GM21786 (cell line): ENCODE measurements around the gene MRPS2.

Source experiments
- ATAC-seq: cut with Tn5 transposase; IDR thresholded peaks from one replicate; pipeline ENCODE4 v1.9.1; 2021; ENCODE audit not compliant: unreplicated experiment

MRPS2 gene

DNA sequence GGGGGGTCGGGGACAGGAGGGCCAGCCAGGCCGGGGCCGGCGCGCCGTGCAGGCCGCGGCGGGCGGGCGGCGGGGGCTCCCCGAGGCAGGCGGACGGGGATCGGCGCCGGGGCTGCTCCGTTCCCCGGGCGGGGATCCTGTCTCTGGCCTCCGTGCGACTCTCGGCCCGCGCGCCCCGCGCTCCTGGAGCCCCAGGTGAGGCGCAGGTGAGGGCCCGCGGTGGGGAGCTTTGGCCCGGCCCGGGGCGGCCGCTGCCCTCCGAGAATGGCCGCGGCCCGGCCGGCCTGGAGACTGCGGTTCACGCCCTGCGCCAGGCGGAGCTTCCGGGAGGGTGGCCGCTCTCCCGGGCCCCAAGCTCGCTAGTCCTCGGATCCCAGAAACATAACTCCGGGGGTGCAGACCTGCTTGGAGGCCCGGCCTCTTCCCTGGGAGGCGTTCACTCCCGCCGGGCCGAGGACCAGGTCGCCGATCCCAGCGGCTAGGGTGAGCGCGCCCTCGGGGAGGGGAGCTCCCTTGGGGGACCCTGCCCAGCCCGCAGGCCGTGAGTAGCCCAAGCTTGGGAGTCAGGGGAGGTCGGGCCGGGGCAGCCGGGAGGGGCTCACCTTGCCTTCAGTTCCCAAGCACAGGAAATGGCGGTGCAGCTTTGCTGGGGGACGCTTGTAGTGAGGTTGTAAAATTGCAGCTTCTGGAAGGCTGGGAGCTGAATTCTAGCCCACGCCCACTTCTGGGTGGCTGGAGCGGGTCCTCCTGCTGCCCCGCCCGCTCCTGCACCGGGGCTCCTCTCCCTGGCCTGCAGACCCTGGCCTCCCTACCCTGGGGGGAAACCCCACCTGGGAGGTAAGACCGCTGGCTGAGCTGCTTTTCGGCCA is 20.2 kb upstream of the MRPS2 start:
- no peak for ATAC-seq

DNA sequence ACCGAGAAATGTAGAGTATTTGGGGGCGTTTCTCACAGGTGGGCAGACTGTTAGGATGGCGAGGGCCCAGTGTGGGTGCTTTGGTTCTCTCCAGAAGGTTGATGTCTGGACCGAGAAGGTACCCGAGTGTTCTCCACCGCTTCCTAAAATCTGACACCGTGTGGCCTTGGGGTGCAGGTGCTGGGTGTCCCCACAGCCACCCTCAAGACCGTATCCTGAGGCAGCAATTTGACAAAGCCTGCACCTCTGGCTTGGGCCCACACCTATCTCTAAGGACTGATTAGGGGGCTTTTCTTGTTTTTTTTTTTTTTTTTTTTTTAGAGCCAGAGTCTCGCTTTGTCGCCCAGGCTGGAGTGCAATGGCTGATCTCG is 19.6 kb upstream of the MRPS2 start:
- no peak for ATAC-seq

DNA sequence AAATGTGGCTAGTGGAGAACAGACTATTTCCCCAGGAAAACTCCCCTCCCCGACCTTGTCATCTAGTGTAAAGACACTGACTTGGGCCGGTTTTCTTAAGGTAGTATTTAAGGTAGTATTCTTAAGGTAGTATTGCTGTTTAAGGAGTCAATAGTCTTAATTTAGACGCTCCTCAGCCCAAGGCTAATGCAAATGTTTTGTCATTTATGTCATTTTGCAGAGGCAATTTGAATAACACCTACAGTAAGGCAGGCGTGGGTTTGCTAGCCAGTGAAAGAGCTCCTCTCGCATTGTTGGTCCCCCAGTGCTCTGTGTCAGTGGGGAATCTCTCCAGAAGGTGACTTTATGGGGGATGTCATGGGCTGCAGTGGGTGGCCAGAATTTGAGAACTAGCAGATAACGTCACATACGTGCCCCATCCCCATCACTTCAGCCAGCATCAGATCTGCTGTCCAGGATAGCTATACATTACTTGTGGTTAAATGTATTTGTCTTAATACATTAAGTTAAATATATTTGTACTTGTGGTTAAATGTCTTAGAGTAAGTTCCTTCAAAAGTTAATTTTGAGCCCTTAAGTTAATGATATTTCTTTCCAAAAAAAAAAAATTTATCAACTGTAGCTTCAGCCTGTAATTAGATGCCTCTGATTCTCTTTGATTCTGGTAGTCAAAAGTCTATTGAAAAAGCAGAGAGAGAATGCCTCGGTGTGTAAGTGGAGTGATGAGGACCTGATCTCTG is 18.3 kb upstream of the MRPS2 start:
- no peak for ATAC-seq

DNA sequence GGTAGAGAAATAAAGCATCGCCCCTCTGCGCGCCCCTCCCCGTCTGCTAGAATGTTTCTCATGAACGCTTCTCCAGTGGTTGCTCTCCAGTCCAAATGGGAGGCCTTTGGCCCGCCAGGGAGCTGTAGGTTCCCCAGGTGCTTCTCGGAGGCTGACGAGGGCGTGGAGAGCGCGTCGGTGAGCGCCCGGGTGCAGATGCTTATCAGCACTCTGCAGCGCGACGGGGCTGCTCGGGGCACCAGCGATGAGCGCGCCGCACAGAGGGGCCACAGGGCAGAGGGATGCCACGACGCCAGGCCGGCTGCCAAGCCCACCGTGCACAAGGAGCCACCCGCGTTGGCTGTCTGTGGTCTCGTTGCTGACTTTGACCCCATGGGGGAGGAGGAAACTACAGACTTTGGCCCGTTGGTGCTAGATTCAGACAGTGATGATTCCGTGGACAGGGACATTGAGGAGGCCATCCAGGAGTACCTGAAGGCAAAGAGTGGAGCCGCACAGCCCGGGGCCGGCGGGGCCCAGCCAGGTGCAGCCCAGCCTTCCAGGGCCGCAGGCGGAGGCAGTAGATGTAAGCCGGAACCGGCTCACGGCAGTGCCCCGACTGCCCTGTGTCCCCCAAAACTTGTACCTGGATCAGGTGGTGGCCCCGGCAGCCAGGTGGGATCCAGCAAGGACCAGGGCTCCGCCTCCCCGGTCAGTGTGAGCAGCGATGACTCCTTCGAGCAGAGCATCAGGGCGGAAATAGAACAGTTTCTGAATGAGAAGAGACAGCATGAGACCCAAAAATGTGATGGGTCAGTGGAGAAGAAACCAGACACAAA is 15.8 kb upstream of the MRPS2 start:
- no peak for ATAC-seq

DNA sequence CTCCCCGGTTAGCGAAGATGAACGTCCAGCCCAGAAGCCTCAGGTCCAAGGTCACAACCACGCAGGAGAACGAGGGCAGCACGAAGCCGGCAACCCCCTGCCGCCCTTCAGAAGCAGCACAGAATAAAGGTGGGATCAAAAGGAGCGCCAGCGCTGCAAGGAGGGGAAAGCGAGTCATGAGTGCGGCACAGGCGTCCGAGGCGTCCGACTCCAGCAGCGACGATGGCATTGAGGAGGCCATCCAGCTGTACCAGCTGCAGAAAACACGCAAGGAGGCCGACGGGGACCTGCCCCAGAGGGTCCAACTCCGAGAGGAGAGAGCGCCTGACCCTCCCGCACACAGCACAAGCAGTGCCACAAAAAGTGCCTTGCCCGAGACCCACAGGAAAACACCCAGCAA is 15.1 kb upstream of the MRPS2 start:
- no peak for ATAC-seq

DNA sequence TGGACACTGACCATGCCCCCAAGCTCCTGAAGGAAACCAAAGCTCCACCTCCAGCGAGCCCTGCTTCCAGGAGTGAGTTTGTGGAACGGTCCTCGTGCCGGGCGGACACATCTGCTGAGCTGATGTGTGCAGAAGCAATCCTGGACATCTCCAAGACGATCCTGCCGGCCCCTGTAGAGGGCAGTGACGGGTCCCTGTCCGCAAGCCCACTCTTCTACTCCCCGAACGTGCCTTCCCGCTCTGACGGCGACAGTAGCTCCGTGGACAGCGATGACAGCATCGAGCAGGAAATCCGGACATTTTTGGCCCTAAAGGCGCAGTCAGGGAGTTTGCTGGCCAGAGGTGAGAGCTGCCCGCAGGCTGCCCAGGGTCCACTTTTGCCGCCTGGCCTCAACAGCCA is 14.7 kb upstream of the MRPS2 start:
- no peak for ATAC-seq

DNA sequence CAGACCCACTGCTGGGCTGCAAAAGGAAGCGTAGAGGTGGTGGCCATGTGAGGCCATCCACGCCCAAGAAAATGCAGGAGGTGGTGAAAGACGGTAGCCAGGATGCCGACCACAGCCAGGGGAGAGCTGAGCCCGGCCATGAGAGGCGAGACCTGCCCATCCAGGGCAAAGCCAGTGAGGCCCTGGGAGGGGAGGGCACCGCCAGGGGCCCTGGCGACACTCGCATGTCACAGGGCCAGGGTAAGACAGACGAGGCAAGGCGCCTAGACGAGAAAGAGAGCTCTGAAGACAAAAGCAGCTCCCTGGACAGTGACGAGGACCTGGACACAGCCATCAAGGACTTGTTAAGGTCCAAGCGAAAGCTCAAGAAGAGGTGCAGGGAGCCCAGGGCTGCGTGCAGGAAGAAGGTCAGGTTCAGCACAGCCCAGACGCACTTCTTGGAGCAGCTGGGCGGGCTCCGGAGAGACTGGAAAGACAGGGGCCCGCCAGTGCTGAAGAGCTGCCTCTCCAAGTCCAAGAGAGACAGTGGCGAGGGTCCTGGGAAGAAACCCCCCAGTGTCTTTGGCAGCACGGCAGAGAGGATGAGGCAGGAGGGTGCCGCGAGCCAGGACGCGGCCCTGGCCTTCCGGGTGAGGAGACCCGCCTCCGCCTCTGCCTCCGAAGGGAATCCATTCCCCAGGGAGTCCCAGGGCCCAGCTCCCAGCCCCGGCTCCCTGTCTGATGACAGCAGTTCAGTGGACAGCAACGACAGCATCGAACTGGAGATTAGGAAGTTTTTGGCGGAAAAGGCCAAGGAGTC is 14.0 kb upstream of the MRPS2 start:
- ATAC-seq, result no peak

DNA sequence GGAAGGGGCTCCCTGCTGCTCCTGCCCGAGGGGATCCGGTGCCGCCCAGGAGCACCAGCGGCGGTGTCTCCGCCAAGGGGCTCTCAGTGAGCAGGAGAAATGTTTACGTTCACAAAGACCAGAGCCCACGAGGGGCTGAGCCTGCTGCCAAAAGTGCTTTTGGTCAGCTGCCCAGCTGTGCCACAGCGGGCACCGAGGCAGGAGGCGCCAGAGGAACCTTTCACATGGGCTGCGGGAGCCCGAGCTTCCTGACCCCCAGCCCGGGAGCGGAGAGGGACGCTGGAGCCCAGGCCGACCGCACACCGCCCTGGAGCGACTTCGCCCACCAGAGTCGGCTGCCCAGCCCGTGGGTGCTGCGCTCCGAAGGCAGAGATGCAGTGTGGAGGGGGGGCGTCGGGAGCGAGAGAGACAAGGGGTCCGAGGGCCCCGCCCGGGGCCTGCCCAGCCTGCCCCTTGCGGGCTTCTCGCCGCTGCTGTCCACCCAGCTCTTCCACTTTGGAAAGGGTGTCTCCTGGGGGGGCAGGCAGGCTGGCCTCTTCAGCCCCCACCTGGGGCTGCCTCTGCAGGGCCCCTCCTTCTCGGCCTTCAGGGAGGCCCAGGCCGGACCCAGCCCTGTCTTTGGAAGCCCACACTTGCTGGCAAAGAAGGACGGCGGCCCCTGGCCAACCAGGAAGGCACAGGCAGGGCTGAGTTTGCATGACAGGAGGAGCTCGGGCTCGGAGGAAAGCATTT is 13.0 kb upstream of the MRPS2 start:
- no peak for ATAC-seq

DNA sequence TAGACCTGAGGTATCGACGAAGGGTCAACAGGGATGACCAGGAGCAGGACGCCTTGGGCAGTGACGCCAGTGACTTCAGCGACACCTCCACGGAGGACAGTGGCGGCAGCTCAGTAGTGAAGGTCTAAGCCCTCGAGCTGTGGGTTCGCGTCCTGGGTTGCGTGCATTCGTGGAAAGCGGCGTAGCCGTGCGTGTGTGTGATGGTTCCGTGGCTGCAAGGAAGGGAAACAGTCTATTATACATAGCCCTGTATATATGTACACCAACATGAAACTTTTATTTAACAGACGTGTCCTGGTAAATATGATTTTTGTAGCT is 12.5 kb upstream of the MRPS2 start:
- ATAC-seq, result no peak

DNA sequence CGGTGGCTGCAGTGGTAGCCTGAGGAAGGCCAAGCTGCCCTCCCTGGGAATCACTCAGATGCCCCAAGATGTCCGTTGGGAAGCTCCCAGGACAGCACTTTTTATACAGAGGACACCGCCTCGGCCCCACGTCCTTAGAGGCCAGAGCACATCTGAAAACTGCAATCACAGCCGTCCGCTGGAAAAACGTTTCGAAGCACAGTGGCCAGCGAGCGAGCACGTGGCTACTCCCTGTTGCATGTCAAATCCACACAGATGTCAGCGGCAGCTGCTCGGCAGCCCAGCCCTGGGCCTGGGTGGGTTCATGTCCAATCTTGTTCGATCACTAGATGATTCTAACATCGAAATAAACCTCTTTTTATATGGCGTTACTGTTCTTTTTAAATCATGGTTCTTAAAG is 12.0 kb upstream of the MRPS2 start:
- ATAC-seq, result no peak

DNA sequence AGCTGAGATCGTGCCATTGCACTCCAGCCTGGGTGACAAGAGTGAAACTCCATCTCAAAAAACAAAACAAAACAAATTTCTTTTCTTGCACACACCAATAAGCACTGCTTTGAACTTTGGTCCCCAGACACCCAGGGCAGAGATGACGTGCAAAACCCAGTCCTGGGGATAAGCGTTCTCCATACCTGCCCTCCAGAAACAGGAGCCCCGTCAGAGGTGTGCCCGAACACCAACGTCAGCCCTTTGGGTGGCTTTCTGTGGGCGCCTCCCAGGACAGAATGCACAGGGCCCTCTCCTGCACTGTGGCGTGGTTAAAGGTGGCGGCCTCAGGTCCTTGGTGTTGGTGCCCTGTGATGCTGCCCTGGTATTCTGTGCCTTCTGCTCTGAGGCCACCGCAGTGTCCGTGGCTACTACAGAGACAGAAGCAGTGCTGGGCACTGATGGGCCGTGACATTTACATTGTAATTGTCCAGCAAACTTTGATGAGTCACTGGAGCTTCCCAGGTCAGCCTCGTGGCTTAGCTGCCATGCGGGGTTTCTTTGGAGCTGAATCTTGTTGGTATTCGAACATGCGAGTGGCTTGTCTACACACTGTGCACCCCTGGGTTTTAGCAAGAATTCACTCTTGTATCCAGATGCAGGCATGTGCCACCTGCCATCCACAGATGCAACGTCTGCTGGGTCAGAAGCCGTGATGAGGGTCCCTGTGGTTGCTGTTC is 11.1 kb upstream of the MRPS2 start:
- no peak for ATAC-seq

DNA sequence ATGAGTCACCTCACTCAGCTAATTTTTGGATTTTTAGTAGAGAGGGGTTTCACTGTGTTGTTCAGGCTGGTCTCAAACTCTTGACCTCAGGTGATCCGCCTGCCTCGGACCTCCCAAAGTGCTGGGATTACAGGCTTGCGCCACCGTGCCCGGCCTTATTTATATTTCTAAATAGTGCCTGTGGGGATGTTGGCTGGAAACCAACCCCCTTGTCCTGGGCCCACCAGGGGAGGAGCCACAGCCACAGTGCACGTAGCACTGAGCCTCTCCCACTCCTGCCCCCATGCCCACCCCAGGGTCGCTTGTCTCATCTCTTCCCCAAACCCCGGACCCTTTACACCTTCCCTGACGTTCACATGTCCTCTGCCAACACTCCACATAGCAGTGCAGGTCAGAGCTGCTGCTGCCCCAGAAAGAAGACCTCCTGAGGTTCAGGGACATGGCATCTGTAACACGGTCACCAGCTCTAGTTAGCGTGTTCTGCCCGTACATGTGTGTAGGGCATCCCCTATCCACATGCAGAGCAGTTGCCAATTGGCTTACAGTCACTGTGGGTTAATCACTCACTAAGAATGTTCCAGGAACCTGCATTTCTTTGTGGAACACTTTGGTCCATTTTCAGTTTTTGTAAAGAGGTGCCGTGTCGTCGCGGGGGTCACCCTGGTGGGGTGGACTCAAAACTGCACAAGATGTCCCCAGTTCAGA is 10.2 kb upstream of the MRPS2 start:
- no peak for ATAC-seq

DNA sequence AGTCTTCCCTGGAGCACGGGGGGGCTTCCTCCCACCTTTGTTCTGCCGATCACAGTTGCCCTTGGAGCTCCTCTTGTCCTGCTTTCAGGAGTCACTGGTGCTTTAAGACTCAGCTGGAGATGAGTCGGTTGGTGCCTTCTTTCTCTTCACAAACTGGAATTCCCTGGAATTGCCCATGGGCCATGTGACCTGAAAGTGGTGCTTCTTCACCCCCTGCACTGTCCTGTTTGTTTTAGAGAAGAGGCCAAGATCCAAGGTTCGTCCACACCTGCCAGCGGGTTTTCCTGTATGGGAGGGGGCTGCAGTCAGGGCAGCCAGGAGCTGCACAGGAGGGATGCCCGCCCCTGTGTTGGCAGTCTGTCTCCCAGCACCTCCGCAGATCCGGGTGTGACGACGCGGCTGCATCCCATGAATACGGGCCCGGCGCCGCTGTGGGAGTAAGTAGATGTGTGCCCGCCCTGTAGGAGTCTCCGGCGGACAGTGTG is 9.5 kb upstream of the MRPS2 start:
- ATAC-seq, result no peak

DNA sequence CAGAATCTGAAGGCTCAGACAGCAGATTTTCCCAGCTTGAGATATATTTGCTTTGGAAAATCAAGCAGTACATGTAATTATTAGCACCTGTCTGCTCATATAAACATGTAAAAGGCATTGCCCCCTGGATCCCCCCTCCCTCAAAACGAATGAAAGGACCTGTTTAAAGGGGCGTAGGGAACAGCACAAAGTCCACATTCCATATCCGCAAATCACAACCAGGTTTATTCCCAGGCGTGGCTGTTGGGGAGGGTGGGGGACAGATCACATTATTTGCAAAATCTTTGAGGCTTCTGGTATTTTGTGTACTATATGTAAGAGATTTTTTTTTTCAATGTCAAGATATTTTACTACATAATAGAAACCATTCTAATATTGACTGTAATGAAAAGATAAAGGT is 8.7 kb upstream of the MRPS2 start:
- ATAC-seq, result no peak

DNA sequence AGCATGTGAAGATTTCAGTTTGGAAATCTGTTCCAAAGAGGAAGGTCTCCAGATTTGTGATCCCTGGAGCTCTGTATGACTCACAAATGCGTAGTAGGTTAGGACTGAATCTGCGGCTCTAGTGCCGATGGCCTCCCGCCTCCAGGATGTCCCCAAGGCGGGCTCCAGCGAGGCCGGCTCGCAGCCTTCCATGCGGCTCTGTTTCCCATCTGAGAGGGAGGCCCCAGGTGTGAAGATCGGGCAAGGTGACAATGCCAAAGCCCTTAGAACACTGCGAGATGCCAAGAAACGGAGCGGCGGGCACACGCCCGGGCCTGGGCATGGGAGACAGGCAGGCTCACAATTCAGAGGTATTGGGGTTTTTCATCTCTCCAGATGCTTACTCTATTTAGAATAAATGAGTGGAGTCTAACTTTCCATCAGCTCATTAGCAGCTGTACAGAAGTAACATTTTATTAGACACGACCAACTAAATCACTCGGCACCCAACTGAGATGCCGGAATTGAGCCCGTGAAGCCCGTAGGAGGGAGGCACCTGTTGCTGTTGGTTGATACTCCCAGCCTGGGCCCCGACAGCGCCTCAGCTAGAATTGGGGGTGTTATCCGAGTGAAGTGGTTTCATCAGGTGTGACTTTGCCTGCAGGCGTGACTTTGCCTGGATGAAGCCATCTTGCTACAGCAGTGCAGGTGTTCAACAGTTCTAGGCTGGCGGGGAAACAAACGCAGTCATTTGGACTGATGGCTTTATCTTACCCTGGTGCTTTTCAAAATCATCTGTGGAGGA is 7.4 kb upstream of the MRPS2 start:
- no peak for ATAC-seq

DNA sequence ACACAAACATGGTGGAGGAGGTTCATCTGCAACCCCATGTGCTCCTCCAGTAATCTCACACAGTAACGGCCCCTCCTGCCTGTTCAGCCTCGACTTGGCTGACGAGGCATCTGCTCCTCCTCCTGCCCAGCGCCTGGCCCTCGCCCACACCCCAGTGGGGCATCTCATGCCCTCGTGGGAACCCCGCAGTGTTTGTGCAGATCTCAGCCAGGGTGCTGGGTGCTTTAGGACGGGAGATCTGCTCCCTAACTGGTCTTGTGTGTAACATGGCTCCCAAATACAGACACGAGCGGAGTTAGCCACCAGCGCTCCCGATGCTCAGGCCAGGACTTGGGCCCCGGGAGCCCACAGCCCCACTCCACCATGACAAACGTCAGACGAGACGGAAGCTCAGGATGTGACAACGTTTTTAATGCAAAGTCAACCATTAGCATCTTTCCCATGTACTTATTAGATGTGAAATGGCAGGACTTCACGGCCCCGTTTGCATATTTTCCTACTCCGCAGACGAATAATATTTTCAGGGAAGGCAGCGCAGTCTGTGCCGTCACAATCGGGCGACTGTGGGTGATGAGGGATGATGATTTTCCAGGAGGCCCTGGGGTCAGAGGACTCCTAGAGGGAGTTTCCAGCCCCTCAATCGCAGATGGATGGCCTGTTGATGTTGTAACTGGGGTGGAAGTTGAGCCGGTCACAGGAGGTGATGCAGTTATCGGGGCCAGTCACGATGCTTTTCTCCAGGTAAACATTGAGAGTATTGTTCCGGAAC is 5.5 kb upstream of the MRPS2 start:
- no peak for ATAC-seq

DNA sequence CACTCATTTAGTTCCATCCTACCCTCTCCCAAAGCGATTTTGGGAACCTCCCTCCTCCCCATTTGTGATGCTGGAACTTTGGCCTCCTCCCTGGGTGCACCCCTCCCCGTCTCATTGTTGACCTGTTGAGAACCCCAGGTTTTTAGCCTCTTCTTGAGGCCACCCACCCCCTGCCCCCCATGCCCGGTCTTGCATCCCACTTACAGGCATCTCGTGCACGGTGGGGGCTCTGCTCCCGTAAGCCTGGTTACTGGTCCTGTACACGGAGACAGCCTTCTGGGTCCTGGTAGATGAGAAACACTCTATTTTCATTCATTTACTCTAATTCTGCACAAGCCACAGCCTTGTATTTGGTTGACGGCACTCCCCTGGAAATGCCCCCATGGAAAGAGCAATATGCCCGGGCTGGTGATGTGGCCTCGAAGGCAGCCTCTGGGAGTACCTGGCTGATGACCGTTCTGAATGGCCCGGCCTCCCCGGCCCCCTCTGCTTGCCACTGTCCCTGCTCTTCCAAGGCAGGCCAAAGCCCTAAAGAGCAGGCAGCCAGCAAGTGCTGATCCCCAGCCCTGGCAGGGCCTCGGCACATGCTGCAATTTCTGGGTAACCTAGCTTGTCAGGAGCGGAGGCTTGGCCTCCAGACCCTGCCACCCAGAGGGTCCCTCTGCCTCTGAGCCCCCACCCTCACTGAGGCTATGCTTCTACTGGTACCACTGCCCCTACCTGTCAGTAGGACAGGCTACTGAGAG is 1.9 kb upstream of the MRPS2 start:
- ATAC-seq, result no peak
